ENCODE results near the gene ADAM12.

Gene ADAM12

GRCh38 chr10:126155528-126155927 lies 232.7 kb downstream of the ADAM12 start:
- CTCF ChIA-PET = no interaction called here
- TF ChIP-seq, protein P1, sequence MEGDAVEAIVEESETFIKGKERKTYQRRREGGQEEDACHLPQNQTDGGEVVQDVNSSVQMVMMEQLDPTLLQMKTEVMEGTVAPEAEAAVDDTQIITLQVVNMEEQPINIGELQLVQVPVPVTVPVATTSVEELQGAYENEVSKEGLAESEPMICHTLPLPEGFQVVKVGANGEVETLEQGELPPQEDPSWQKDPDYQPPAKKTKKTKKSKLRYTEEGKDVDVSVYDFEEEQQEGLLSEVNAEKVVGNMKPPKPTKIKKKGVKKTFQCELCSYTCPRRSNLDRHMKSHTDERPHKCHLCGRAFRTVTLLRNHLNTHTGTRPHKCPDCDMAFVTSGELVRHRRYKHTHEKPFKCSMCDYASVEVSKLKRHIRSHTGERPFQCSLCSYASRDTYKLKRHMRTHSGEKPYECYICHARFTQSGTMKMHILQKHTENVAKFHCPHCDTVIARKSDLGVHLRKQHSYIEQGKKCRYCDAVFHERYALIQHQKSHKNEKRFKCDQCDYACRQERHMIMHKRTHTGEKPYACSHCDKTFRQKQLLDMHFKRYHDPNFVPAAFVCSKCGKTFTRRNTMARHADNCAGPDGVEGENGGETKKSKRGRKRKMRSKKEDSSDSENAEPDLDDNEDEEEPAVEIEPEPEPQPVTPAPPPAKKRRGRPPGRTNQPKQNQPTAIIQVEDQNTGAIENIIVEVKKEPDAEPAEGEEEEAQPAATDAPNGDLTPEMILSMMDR (IDR thresholded peaks at IDR 0.05; ENCODE audit: insufficient read depth, low read length, missing control alignments) = no peak
- H3K4me3 ChIP-seq (ENCODE audit: low read depth, low read length) = no peak overlapping the region
- POLR2A ChIA-PET = no interaction called here
- no peak for DNase-seq (ENCODE audit: low read depth, low spot score)

- TF ChIP-seq, protein P1 (IDR thresholded peaks at IDR 0.05; ENCODE audit: insufficient read depth, low read length, missing control alignments) = no peak
- H3K4me3 ChIP-seq (ENCODE audit: low read depth, low read length) = no peak overlapping the region
- ChIA-PET POLR2A (interaction anchor here (0.5 kb wide), 1 partner anchor 74 kb away, joined by 3 read pairs; no protein-coding TSS in a partner anchor), CTCF (no interaction called here)
- no peak for DNase-seq (ENCODE audit: low read depth, low spot score)
These were observed 234.3 kb downstream of the ADAM12 start for GRCh38 chr10:126153711-126154628.

- TF ChIP-seq, protein P1 (IDR thresholded peaks at IDR 0.05; ENCODE audit: insufficient read depth, low read length, missing control alignments) = no peak
- ChIA-PET CTCF (interaction anchor here (0.6 to 2.6 kb wide), 8 partner anchors 9 to 355 kb away, joined by 3 to 8 read pairs (median 3); no protein-coding TSS in a partner anchor), POLR2A (interaction anchor here (0.6 to 0.7 kb wide), 2 partner anchors 59 to 88 kb away, joined by 3 read pairs; no protein-coding TSS in a partner anchor)
- no peak for DNase-seq (ENCODE audit: low read depth, low spot score)
- H3K4me3 ChIP-seq (ENCODE audit: low read depth, low read length) = no peak overlapping the region
These were observed 240.2 kb downstream of the ADAM12 start for GRCh38 chr10:126147866-126148587.

GRCh38 chr10:126146771-126147170 lies 241.5 kb downstream of the ADAM12 start:
- TF ChIP-seq, protein P1 (IDR thresholded peaks at IDR 0.05; ENCODE audit: insufficient read depth, low read length, missing control alignments) = no peak
- no peak overlapping the region for H3K4me3 ChIP-seq (ENCODE audit: low read depth, low read length)
- ChIA-PET POLR2A (interaction anchor here (1.0 kb wide), 1 partner anchor 53 kb away, joined by 3 read pairs; no protein-coding TSS in a partner anchor), CTCF (interaction anchor here (0.7 to 2.6 kb wide), 3 partner anchors 12 to 357 kb away, joined by 3 to 8 read pairs (median 4); no protein-coding TSS in a partner anchor)
- DNase-seq (ENCODE audit: low read depth, low spot score) = no peak

- TF ChIP-seq, protein P1 (IDR thresholded peaks at IDR 0.05; ENCODE audit: insufficient read depth, low read length, missing control alignments) = no peak
- CTCF ChIA-PET = no interaction called here
These were observed 245.2 kb downstream of the ADAM12 start for GRCh38 chr10:126143117-126143516.

More at GRCh38 chr10:126143117-126143516, 245.2 kb downstream of the ADAM12 start:
- POLR2A ChIA-PET = no interaction called here
- no peak overlapping the region for H3K4me3 ChIP-seq (ENCODE audit: low read depth, low read length)
- no peak for DNase-seq (ENCODE audit: low read depth, low spot score)

Measured in AG04449 (cell line).